GM06990 (cell line): ENCODE results near the gene EFCAB13.
A peak's percentile ranks its signal among the peaks of the same experiment; 100 is the strongest.

Experiments
- DNase-seq: peaks from one replicate; pipeline ENCODE4 v3.0.0-alpha.2; 2011; ENCODE audit not compliant: insufficient read length; ENCODE audit errors: extremely low read depth
- H3K27me3 ChIP-seq: replicated peaks from 2 replicates; pipeline ENCODE4 v1.6.0; 2011; ENCODE audit warnings: low read length; ENCODE audit not compliant: control insufficient read depth, insufficient read depth
- H3K36me3 ChIP-seq: 2 replicates; pipeline ENCODE4 v1.5.1; 2011; ENCODE audit warnings: low read length; ENCODE audit not compliant: control insufficient read depth, insufficient read depth
- H3K4me3 ChIP-seq: replicated peaks from 2 replicates; pipeline ENCODE4 v1.5.1; 2011; ENCODE audit warnings: low read depth, mild to moderate bottlenecking, control low read depth, low read length
- CTCF ChIP-seq: IDR thresholded peaks from 2 replicates; pipeline ENCODE4 v1.5.1; 2011; ENCODE audit warnings: low read length, control low read depth, mild to moderate bottlenecking, inconsistent platforms; ENCODE audit not compliant: insufficient read depth, poor library complexity, severe bottlenecking

The EFCAB13 gene

DNA sequence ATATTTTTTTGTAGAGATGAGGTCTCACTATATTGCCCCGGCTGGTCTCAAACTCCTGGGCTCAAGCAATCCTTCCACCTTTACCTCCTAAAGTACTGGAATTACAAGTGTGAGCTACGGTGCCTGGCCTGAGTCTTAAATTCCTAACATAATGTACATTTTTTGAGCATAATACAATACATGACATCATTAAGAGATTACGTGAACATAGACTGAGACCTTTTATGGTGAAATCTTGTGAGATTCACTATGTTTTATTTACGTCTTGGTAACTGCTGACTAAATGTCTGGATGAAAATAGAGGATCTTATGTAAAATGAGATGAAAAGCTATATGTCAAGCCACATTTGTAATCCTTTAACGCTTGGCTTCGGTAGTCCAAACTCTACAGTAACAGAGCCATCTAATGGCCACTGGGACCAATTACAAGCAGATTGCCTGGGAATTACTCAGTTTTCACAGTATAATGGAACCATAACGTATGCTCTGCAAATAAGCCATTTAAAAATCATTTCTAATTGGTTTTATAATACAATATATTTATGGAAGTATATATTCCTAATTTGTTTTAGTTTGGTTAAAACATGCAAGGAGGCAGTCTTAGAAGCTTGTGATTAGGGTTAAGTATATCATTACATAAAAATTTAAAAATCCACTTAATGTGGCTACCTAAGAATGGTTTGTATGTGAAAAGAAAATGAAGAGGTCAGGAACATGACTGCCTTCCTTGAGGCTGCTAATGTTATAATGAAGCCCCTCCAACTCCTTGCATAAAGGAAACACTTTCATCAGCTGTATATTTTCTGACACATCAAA is 8.1 kb upstream of the EFCAB13 start:
- H3K36me3 ChIP-seq: no peaks in the 10 kb centered on the region
- no peak overlapping the region for H3K4me3 ChIP-seq
- no peak for DNase-seq
- H3K27me3 ChIP-seq: no peaks in the 10 kb centered on the region
- peak; percentile 70 for TF ChIP-seq CTCF

GRCh38 chr17:47316311-47316710 is 7.4 kb upstream of the EFCAB13 start:
- no peak for DNase-seq
- no peak overlapping the region for H3K4me3 ChIP-seq
- no peaks in the 10 kb centered on the region for H3K36me3 ChIP-seq
- H3K27me3 ChIP-seq: no peaks in the 10 kb centered on the region
- no peak for TF ChIP-seq CTCF

DNA sequence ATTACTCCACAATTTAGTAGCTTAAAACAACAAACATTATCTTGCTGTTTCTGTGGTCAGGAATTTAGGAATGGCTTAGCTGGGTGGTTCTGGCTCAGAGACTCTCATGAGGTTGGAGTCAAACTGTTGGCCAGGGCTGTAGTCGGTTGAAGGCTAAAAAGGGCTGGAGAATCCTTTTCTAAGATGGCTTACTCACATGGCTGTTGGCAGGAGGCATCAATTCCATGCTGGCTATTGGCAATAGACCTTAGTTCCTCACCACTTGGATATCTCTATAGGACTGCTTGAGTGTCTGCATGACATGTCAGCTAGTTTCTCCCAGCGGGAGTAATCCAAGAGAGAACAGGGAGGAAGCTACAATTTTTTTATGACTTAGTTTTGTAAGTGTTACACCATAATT is 6.6 kb upstream of the EFCAB13 start:
- TF ChIP-seq CTCF: no peak
- DNase-seq: no peak

DNA sequence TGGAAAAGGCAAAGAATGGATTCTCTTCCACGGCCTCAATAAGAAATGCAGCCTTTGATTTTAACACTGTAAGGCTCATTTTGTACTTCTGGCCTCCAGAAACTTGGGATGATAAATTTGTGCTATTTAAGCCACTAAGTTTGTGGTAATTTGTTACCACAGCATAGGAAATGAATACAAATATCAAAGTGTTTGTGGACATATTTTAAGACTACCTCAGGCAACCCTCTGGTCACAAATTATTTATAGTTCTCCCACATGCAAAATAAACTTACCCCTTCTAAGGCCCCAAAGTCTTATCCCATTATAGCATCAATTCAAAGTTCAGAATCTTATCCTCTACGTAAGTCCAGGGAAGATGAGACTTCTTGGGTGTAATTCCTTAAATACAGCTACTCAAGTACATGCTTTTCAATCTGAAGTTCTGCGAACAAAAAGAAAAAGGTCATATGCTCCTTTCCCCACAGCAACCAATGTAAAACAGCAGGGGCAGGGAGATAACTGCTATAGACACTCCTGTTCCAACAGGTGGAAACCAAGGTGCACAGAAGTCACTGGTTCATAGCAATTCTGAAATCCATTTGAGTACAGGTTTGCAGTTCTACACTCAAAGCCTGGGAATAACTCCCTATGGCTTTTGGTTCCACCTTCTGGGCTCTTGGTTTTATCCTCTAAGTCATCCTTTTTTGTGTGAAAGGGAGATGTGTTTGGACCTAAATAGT is 5.4 kb upstream of the EFCAB13 start:
- no peak overlapping the region for H3K4me3 ChIP-seq
- H3K36me3 ChIP-seq: no peaks in the 10 kb centered on the region
- no peak for DNase-seq
- peak; percentile 11 for TF ChIP-seq CTCF
- H3K27me3 ChIP-seq: no peaks in the 10 kb centered on the region

More for the DNA sequence above, 6.6 kb upstream of the EFCAB13 start:
- H3K27me3 ChIP-seq: no peaks in the 10 kb centered on the region
- no peak overlapping the region for H3K4me3 ChIP-seq
- no peaks in the 10 kb centered on the region for H3K36me3 ChIP-seq

- no peak overlapping the region for H3K4me3 ChIP-seq
- TF ChIP-seq CTCF: no peak
- H3K36me3 ChIP-seq: no peaks in the 10 kb centered on the region
- no peaks in the 10 kb centered on the region for H3K27me3 ChIP-seq
- DNase-seq: no peak
Observed at GRCh38 chr17:47320879-47321502, 2.8 kb upstream of the EFCAB13 start.
